Jurkat, Clone E6-1 (cell line): Measurements from ENCODE around the gene SSTR5.

Source experiments
- DNase-seq: peaks from one replicate; pipeline ENCODE4 v3.0.0-alpha.2; 2011; ENCODE audit warnings: low read depth, low spot score
- H3K4me3 ChIP-seq: 2 replicates; pipeline ENCODE4 v1.5.1; 2011; ENCODE audit warnings: mild to moderate bottlenecking, low read length, control low read depth, moderate library complexity

Gene SSTR5

GRCh38 chr16:1113889-1114526, 41.5 kb downstream of the SSTR5 start:
- no peak overlapping the region for H3K4me3 ChIP-seq
- no peak for DNase-seq

GRCh38 chr16:1116693-1117077, 44.1 kb downstream of the SSTR5 start:
- no peak overlapping the region for H3K4me3 ChIP-seq
- no peak for DNase-seq

- no peak overlapping the region for H3K4me3 ChIP-seq
- DNase-seq = no peak
Measured at GRCh38 chr16:1117176-1117900, 44.8 kb downstream of the SSTR5 start.

GRCh38 chr16:1117926-1118325, 45.4 kb downstream of the SSTR5 start:
- H3K4me3 ChIP-seq = no peak overlapping the region
- DNase-seq = no peak

- DNase-seq = no peak
- H3K4me3 ChIP-seq = no peak overlapping the region
Measured at GRCh38 chr16:1119129-1119528, 46.6 kb downstream of the SSTR5 start.

- no peak for DNase-seq
- H3K4me3 ChIP-seq = no peak overlapping the region
Measured at GRCh38 chr16:1119766-1120576, 47.4 kb downstream of the SSTR5 start.

- H3K4me3 ChIP-seq = no peak overlapping the region
- no peak for DNase-seq
Measured at GRCh38 chr16:1120577-1120941, 48.0 kb downstream of the SSTR5 start.

- no peak overlapping the region for H3K4me3 ChIP-seq
Measured at GRCh38 chr16:1121009-1121408, 48.5 kb downstream of the SSTR5 start.

GRCh38 chr16:1121601-1122397, 49.3 kb downstream of the SSTR5 start:
- DNase-seq = no peak

More at GRCh38 chr16:1121009-1121408, 48.5 kb downstream of the SSTR5 start:
- no peak for DNase-seq

GRCh38 chr16:1122398-1122765, 49.8 kb downstream of the SSTR5 start:
- no peak overlapping the region for H3K4me3 ChIP-seq
- DNase-seq = no peak

More at GRCh38 chr16:1121601-1122397, 49.3 kb downstream of the SSTR5 start:
- no peak overlapping the region for H3K4me3 ChIP-seq

GRCh38 chr16:1123525-1124230, 51.1 kb downstream of the SSTR5 start:
- H3K4me3 ChIP-seq = no peak overlapping the region
- no peak for DNase-seq

GRCh38 chr16:1124291-1124690, 51.7 kb downstream of the SSTR5 start:
- no peak for DNase-seq
- H3K4me3 ChIP-seq = no peak overlapping the region

- DNase-seq = no peak
- no peak overlapping the region for H3K4me3 ChIP-seq
Measured at GRCh38 chr16:1124795-1125194, 52.2 kb downstream of the SSTR5 start.

- no peak overlapping the region for H3K4me3 ChIP-seq
- DNase-seq = no peak
Measured at GRCh38 chr16:1125471-1125870, 52.9 kb downstream of the SSTR5 start.

GRCh38 chr16:1126044-1126443, 53.5 kb downstream of the SSTR5 start:
- H3K4me3 ChIP-seq = no peak overlapping the region
- no peak for DNase-seq

GRCh38 chr16:1126586-1126985, 54.0 kb downstream of the SSTR5 start:
- no peak for DNase-seq

GRCh38 chr16:1127101-1127500, 54.6 kb downstream of the SSTR5 start:
- no peak overlapping the region for H3K4me3 ChIP-seq
- no peak for DNase-seq

More at GRCh38 chr16:1126586-1126985, 54.0 kb downstream of the SSTR5 start:
- no peak overlapping the region for H3K4me3 ChIP-seq

GRCh38 chr16:1127971-1128715, 55.6 kb downstream of the SSTR5 start:
- H3K4me3 ChIP-seq = no peak overlapping the region
- DNase-seq = no peak
